NB4 (cell line): ENCODE results near the gene CCDC88C.

ENCODE experiments used
- POLR2A ChIP-seq: IDR thresholded peaks from 2 replicates; pipeline ENCODE4 v1.6.1; 2011; ENCODE audit warnings: mild to moderate bottlenecking; ENCODE audit not compliant: insufficient read length; ENCODE audit errors: extremely low read depth
- TF ChIP-seq, protein P1 (sequence below): IDR thresholded peaks from 2 replicates; pipeline ENCODE4 v1.6.1; 2011; ENCODE audit warnings: low read depth, low read length
- TF ChIP-seq, protein P2 (sequence below): IDR thresholded peaks from one replicate; pipeline ENCODE4 v1.5.1; 2012; ENCODE audit warnings: low read depth, low read length

DNA sequence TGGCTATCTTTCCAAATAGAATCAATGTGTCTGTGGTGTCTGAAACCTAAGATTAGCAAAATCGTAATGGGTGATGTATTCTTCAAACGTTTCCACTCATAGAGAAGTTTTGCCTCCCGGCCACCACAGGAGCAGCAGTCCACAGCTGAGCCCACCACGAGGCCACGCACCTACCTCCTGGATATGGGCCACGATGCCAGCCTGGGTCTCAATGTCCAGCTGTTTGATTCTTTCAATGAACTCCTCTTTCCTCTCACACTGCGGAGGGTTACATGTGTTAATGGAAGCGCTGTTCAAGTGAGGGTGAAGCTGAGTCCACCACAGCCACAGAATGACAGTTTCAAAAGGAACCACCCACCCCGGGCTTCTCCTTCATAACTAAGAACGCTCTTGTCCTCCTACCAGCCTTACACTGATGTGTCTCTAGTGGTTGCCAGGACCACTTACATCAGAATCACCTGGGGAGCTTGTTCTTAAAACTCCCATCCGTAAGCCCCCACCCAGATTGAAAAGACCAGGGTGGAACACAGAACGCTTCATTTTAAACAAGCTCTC lies 75.3 kb downstream of the CCDC88C start:
- TF ChIP-seq, protein P1, sequence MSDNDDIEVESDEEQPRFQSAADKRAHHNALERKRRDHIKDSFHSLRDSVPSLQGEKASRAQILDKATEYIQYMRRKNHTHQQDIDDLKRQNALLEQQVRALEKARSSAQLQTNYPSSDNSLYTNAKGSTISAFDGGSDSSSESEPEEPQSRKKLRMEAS, result no peak
- TF ChIP-seq, protein P2, sequence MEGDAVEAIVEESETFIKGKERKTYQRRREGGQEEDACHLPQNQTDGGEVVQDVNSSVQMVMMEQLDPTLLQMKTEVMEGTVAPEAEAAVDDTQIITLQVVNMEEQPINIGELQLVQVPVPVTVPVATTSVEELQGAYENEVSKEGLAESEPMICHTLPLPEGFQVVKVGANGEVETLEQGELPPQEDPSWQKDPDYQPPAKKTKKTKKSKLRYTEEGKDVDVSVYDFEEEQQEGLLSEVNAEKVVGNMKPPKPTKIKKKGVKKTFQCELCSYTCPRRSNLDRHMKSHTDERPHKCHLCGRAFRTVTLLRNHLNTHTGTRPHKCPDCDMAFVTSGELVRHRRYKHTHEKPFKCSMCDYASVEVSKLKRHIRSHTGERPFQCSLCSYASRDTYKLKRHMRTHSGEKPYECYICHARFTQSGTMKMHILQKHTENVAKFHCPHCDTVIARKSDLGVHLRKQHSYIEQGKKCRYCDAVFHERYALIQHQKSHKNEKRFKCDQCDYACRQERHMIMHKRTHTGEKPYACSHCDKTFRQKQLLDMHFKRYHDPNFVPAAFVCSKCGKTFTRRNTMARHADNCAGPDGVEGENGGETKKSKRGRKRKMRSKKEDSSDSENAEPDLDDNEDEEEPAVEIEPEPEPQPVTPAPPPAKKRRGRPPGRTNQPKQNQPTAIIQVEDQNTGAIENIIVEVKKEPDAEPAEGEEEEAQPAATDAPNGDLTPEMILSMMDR, result no peak
- no peak for TF ChIP-seq POLR2A
